Activated CD4-positive, CD25-positive, alpha-beta regulatory T cell treated with anti-CD3 and anti-CD28 coated beads, Interleukin-2, amount 50 U/mL, for 24 hours (primary cell): Measurements from ENCODE around the gene FRMPD4.
"Not testable (repeated sequence)": the region's sequence is repeated elsewhere in the genome, so short reads cannot be mapped to it uniquely, and the experiment has no call there.

Experiments used
- ATAC-seq, 2 donors: fragments of 150-1000 bp; cut with Tn5 transposase; one replicate each; pipeline ENCODE4 v1.10.0; 2021; ENCODE audit warnings: mild to moderate bottlenecking in 1 of 2, moderate library complexity in 1 of 2

The FRMPD4 gene

DNA sequence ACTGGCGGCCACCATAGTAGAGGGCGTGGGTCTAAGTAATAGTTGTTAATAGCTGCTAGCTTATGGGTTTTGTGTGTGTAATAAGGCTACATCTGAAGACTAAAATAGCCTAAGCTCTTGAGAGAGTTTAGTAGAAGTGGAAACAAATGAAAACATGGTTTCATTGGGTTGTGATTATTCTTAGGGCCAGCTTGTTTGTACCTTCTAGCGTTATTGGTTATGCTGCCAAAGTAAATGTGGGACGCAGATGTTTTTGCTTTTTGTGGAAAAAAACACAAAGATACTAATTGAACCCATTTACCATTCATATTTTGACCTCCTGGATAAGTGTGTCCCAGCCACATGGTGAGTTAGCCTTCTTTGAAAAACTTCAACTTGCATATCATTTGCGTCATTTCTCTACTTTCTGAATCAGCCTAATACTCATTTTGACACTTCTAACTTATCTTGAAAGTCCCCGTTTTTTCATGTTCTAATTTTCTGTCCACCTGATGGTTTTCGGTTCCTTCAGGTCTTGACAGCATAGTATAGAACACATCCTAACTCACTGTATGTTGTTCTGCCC, 305.3 kb downstream of the FRMPD4 start:
- no peak for ATAC-seq

DNA sequence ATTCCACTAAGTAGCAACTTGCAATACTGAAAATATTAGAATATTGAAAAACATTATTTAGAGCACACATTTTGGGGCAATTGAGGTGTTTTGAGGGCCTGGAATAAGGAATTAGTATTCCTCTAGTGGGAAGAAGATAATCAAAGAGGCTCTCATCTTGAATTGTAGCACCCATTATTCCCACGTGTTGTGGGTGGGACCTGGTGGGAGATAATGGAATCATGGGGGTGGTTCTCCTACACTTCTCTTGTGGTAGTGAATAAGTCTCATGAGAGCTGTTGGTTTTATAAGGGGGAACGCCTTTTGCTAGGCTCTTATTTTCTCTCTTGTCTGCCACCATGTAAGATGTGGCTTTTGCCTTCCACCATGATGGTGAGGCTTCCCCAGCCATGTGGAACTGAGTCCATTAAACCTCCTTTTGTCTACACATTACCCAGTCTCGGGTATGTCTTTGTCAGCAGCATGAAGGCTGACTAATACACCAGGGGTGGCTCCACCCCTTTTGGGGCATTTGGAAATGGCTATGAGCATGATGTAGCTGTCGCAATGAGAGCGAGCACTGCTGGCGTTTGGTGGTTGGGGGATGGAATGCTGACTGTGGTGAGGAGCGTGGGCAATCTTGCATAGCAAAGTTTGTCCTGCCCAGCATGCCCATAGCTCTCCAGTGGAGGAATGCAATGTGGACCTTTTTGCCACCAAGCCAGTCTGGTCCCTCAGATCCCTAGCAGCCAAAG, 308.2 kb downstream of the FRMPD4 start:
- ATAC-seq = no peak

DNA sequence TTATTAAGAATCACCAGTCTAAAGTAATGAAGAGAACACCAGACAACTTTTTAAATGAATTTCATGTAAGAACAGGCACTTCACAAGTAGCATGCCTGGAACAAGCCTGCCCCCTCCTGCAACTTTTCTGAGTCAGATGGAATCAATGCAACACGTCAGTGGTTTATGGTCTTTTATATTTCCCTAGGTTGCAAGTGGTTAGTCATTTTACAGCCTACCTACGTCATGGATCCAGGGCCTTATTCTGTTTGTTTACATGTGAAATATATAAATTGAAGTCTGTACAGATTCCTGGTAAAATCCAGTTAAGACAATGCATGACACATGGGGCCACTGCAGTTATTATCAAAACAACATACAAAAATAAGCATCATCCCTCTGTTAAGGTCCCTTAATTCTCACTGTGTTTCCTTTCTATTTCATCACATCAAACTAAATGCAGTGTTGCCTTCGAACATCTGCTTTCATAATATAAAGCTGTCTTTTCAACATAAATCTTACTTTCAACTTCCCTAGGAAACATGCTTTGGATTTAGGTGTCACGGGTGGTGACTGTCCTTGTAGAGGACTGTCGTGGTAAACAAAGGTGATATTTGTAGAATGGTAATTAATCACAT, 309.3 kb downstream of the FRMPD4 start:
- no peak for ATAC-seq

DNA sequence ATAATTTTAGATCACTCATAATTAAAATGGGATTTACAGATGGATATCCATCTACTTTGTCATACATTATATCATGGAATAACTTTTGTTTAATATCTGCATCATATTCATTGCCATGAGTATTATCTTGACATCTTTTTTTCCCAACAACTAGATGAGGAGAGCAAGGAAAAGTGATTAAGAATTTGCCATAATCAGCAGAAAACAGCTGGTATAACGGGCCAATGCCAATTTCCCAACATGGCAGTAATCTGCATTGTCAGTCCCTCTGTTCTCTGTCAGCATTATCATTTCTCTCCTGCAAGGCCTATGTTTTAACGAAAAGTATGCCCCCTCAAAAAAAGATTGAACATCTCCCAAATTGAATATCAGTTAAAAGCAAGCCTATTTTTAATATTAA, 314.0 kb downstream of the FRMPD4 start:
- ATAC-seq = no peak

DNA sequence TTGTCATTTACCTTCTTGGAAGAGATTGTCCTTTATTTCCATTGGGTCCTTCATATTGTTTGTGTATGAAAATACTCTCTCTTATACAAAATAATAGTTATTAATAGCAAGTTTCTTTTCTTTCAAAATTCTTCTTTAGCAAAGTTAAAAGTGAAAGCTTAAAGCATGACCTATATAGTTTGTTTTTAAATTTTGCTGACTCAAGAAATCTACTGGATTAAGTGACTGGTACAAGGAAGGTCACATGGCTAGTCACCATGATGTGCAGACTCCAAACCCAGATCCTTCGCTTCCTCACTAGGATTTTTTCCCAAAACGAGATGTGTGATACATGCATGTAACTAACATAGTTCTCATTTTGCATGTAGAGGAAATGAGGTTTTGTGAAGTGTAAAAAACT, 322.7 kb downstream of the FRMPD4 start:
- ATAC-seq = no peak

DNA sequence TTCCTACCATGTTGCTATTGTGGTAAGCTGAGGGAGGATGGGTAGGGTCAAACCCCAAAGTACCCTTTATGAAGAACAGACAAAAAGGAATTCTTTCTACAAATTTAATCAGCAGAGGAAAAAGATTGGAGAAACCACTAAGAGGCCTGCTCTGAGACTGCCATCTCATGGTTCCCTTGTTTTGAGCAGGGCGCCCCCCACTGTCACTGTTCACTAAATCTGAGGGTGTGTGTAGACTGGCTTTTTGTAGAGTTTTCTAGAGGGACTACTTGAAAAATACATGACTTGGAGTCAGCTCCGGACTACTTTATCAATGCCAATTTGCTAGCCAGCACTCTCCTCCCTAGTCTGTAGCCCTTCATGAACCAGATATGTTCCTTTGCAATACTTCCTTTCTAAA, 324.8 kb downstream of the FRMPD4 start:
- ATAC-seq = no peak

DNA sequence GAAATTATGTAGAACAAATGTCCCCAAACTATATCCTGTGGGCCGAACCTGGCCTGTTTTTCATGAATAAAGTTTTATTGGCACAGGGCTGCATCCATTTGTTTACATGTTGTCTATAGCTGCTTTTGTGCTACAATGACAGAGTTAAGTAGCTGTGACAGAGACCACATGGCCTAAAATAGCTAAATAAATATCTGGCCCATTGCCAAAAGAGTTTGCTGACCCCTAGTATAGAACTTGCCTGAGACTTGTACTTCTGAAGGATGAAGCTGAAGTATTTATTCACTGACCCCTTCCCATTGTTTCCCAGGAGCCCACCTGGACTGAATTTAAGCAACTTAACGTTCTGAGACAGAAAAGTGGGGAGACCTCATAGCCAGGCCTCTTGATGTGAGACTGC, 325.6 kb downstream of the FRMPD4 start:
- ATAC-seq = no peak

DNA sequence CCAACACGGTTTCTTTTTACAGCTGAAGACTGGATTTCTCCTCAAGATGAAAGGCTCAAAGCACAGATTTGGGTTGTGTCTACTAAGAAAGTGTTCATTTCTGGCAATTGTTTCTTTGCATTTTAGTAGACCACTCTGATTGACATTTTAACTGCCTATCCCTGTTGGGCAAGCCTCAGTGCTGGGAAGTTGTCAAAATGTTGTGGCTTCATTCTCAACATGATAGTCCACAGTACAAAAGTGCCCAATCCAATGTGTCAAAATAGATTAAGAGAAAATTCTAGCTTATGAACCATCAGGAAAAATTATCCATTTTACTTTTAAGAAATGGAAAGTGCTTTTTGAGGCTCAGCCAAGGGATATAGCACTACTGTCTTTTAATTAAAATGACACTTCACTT, 329.0 kb downstream of the FRMPD4 start:
- ATAC-seq = no peak

DNA sequence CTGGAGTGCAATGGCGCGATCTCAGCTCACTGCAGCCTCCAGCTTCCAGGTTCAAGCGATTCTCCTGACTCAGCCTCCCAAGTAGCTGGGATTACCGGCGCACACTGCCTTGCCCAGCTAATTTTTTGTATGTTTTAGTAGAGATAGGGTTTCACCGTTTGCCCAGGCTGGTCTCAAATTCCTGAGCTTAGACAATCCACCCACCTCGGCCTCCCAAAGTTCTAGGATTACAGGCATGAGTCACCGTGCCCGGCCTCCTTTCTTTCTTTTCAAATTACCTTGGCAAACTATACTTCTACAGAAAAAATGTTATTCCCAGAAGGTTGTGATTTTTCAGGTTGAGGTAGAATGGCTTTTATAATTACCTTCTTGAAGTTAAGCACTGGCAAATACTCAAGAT, 331.0 kb downstream of the FRMPD4 start:
- no peak for ATAC-seq

DNA sequence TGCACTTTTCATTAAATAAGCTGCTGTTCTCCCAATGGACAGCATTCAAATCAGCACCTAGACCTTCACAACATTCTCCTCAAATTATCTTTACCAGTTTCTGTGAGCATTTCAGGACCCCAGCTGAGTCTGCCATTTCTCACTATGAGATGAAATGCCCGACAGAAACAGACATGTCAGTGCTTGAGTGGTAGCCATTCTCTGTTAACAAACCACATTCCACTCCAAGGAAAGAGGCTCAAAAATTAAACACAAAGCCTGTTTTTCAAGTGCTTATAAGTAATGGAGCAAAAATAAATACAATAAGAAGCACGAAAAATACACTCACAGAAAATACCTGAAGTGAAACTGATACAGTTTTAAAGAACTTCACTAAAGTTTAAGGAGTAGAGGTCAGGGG, 332.8 kb downstream of the FRMPD4 start:
- ATAC-seq = no peak

DNA sequence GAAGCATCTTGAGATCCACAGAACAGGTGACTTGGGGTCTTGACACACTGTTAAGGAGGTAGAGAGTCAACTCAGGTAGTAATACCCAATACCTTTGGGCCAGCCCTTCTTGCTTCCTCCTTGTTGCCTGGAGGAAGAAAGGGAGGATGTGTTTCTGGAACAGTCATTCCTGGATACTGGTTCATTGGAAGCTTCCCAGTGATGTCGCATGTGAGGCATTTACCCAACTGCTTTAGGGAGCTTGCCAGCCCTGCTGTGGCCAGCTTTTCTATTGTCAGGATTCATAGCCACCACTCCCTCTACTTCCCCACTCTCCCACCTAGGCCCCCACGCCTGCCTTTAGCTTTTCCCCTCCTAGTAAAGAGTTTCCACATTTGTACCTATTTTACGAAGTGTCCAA, 342.7 kb downstream of the FRMPD4 start:
- ATAC-seq = no peak

DNA sequence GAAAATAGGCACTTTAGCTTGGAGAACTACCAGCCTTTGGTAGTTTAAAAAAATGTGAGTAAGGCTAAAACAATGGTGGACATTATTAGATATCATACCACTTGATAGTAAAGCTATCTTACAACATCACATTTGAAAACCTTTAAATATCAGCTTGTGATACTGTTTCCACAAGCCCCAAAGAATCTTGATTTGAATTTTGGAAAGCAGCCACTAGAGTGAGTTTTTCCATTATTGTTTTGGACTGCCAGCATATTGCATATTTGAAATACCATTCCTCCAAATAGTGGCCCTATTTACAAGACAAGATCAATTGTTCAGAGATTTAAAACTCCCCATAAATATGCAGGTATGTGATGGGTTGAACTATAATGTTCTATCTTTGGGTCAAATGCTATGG, 349.9 kb downstream of the FRMPD4 start:
- no peak for ATAC-seq

DNA sequence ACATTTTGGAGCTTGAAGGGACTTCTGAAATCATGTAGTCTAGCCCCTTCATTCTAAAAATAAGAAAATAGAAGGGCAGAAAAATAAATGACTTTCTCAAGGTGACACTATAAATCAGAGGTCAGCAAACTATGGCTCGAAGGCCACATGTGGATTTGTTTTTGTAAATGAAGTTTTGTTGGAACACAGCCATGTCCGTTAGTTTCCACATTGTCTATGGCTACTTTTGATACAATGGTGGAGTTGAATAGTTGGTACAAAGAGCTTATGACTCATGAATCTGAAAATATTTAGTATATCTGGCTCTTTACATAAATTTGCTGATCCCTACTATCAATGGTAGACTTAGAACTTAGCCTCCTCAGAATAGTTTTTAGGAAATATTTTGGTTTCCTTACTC, 350.5 kb downstream of the FRMPD4 start:
- ATAC-seq = no peak

DNA sequence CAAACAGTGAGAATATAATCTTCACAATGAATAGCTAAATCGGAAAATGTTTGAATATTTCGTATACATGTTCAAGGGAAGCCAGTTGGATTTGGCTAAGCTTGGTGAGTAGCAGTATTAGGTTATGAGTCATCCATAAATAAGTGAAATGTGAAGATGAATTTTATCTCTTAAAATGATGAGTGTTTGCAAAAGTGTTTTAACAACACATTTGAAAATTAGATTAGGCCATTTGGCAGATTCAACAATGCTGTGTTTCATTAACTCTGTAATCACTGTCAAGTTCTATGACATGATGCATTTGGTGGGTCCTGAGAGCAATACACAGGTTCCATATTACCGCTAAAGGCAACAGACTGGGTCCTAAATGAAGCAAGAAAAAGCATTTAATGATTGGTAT, 351.1 kb downstream of the FRMPD4 start:
- no peak for ATAC-seq

DNA sequence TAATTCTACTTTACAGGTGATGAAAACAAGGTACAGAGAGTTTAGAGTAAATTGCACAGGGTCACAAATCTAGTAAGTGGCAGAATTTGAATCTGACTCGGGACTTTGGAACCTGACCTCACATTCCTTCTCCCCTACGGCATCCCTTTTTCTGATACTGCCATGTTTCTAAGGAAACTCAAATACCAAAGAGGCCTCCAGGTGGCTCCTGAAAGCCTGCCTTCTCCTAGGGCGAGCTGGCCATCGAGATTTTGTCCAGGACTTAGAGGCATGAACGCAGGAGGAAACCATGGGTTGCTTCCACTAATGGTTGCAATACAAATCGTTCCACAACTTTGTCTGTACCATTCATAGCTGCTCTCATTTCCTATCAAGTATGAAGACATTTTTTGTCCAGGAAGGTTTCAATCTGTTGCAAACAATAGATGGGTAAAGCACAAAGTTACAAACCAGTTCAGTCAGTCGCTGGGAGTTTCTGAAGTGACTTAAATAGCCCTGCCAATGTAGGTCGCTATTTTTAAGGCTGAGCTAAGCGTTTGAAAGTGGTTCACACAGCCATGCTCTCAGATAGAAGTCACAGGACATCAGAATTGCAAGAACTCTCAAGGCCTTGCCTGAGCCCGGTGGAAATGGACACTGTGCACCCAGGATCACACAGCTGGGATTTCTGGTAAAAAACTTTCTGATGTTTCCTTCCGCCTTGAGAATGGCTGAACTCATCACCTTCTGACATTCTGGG, 356.3 kb downstream of the FRMPD4 start:
- no peak for ATAC-seq

DNA sequence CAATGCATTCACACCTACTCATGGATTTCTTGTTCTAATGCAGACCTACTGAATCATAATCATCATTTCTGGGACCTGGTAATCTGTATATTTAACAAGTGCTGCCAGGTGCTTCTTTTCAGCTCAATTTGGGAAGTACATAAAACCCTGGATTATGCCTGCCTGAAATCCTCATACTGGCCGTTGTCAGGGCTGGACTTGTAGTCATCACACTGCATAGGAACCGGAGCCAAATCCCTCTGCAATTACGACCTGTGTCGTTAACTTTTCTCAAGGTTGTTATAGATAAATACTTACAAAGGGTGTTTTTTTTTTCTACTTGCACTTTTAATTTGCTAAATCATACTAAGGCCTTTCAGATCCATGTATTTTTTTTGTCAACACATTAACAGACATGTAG, 358.1 kb downstream of the FRMPD4 start:
- no peak for ATAC-seq

DNA sequence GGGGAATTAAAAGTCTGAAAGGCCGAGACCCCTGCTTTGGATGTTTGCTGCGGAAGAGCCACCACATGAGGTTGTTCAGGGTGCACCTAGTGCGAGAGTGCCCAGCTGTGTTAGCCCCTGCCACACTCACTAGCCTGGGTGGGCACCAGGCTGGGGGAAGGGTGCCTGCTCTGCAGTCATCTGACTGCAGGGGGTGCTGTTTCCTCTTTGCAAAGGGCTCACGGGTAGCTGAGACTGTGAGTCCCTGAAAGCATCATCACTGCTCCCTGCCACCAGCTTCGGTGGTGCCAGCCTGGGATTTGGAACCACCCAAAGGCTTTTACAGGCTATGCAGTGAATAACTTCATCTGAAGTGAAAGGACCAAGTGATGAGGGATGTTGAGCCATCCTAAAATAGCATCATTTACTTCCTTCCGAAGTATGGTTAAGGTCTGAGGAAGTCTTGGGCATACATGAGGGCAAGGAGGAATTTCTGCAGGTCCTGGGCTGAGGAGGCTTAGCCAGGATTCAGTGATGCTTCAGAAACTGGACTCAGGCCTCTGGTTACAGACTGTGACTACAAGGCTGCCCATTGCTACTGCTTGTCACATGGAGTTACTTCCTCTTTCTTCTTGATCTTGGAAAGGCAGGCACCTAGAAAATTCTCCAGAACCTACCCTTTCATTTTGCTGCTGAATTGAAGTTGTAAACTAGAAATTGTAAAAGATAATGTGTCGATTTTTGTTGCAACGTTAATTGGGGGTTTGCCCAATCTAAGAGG, 359.7 kb downstream of the FRMPD4 start:
- no peak for ATAC-seq

DNA sequence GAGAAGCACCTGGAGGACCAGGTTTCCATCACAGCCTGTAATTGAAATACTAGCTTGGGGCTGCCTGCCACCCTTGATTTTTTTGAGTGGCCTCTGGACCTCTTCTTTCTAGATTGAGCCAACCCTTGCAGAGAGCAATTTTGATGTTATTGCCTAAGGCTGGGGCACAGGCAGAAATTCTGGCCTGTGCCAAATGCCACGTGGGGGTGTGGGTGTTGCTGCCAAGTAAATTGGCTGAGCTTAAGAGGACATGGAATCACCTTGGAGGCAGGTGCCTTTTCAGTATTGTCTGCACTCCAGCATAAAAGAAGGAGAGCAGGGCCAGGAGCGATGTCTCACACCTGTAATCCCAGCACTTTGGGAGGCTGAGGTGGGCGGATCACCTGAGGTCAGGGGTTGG, 366.9 kb downstream of the FRMPD4 start:
- no peak for ATAC-seq

DNA sequence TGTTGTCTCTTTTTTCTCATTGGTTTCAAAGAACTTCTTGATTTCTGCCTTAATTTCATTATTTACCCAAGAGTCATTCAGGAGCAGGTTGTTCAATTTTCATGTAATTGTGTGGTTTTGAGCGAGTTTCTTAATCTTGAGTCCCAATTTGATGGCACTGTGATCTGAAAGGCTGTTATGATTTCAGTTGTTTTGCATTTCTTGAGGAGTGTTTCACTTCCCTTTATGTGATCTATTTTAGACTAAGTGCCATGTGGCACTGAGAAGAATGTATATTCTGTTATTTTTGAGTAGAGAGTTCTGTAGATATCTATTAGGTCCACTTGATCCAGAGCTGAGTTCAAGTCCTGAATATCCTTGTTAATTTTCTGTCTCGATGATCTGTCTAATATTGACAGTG, 377.1 kb downstream of the FRMPD4 start:
- ATAC-seq = not testable (repeated sequence)

DNA sequence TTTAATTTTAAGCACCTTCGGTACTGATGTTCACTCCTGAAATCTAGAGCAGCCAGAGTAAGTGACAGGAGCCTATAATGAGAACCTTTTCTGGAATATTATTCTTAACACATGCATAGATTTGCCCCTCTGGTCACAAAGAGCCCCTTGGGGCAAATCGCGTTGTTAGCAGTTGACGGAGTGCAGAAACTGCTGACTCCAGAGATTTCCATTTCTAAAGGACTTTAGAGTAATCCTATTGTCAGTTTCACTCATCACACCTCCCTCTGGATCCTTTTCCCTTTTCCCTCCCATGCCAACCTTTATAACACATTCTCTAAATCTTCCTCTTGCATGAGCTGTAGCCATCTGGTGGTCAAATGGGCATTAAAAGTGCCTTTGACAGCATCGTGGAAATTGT, 388.0 kb downstream of the FRMPD4 start:
- ATAC-seq = no peak

DNA sequence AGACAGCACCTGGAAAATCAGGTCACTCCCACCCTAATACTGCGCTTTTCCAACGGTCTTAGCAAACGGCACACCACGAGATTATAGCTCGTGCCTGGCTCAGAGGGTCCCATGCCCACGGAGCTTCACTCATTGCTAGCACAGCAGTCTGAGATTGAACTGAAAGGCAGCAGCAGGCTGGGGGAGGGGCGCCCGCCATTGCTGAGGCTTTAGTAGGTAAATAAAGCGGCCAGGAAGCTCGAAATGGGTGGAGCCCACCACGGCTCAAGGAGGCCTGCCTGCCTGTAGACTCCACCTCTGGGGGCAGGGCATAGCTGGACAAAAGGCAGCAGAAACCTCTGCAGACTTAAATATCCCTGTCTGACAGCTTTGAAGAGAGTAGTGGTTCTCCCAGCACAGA, 399.8 kb downstream of the FRMPD4 start:
- not testable (repeated sequence) for ATAC-seq

DNA sequence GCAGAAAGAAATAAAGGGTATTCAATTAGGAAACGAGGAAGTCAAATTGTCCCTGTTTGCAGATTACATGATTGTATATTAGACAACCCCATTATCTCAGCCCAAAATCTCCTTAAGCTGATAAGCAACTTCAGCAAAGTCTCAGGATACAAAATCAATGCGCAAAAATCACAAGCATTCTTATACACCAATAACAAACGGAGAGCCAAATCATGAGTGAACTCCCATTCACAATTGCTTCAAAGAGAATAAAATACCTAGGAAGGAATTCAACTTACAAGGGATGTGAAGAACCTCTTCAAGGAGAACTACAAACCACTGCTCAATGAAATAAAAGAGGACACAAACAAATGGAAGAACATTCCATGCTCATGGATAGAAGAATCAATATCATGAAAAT, 404.0 kb downstream of the FRMPD4 start:
- not testable (repeated sequence) for ATAC-seq

DNA sequence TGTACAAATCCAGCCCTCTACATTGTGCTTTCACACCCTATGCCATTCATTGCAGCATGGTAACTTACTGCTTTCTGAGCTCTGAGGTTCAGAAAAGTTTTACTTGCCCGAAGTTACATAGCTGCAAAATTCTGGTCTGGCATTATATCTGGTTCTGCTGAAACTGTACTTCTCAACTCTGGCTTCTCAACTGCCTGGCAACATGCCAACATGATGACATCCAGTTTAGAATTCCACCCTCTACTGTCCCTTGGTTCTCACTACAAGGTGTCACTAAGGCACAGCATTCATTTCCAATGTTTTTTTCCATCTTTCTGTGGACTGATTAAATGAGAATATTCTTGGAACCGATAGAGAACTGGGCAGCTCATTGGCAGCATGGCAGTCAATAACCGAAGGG, 410.1 kb downstream of the FRMPD4 start:
- no peak for ATAC-seq
